Suppressor macrophage (primary cell): Measurements from ENCODE around the gene VPS13A.

Experiments used
- DNase-seq, 4 experiments: peaks; one replicate each; pipeline ENCODE4 v3.0.0-alpha.2; 2020 to 2022

VPS13A gene

DNA sequence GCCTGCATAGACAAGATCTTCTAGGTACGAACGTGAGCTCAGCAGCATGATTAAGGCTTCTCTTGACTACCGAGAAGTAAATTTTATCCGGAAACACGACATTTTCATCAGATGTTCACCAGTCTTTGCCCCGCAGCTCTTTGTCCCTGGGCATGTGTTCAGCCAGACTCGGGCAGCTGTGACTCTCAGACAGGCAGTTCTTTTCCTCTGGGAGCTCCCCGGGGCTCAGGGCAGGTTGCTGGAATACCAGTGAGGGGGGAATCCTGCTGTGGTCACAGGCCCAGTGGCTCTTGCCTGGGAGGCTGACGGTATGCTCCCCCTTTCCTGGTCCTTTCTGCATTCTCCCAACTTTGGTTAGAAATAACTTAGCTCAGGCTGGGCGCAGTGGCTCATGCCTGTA lies 284.7 kb downstream of the VPS13A start:
- DNase-seq = no peak

DNA sequence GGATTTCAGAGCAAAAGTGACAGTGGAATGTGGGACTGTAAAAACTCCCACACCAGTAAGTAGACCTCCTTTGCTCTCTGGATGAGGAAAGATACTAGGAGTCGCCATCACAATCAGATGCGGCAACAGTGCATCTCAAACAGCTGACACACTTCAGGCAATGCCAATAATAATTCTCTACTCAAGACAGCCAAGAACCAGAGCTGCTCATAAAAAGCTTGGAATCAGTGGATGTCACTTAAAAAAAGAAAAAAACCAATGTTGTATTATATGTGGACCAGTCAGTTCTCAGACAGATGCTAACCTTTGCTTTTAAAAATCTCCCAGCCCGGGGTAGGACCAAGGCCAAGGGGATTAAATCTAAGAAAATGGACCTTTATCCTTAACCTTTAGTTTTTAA lies 285.8 kb downstream of the VPS13A start:
- no peak for DNase-seq

DNA sequence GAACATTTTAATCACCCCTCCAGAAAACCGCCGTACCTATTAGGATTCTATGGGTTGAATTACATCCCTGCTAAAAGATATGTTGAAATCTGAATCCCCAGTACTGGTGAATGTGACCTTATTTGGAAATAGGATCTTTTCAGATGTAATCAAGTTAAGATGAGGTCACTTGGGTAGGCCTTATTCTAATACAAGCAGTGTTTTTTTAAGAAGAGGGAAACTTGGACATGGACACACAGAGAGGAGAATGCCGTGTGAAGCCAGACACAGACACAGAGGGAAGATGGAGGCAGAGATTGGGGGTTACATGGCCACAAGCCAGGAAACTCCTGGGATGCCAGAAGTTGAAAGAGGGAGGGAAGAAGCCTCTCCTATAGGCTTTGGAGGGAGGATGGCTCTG lies 287.3 kb downstream of the VPS13A start:
- no peak for DNase-seq

DNA sequence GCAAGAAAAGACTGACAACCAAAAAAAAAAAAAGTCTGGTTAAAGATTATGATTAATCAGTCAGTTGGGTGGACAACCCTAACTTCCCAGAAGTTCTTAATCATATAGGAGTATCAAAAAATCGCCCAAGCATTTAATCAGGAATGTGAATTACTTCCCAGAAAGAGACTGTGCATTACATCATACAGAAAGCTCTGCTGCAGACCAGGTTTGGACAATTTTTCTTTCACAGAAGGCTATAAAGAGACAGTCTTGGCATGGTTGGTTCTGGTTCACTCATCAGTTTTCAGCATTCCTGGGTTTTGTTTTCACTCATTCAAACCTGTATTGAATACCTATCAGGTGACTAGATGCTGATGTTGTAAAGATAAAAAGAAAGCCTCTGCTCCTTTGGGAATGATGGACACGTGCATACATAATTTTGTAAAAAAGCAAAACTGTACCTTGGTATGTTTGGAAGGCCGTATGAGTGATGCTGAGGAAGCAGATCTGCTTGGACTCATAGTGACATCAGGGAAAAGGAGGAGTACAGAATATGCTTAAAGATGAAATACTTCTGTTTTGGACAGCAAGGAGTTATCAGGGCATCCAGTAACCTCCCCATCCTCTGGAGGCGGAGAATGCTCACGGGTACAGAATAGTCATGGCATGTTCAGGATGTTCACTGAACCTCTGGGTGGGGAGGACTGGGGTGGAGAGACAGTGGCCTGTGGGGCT lies 292.3 kb downstream of the VPS13A start:
- no peak for DNase-seq
